COLO668 (cell line): ENCODE results near the gene BRINP2.
"Not testable (repeated sequence)": the region's sequence is repeated elsewhere in the genome, so short reads cannot be mapped to it uniquely, and the experiment has no call there.

Experiments used
- DNase-seq: peaks from one replicate; lab custom pipeline; 2025; ENCODE audit not compliant: unreplicated experiment; lab: John Stamatoyannopoulos, UW

BRINP2 gene

GRCh38 chr1:177310326-177310725, 139.6 kb downstream of the BRINP2 start:
- no peak for DNase-seq

GRCh38 chr1:177311111-177311510, 140.4 kb downstream of the BRINP2 start:
- no peak for DNase-seq

GRCh38 chr1:177311586-177311985, 140.8 kb downstream of the BRINP2 start:
- DNase-seq, result no peak

GRCh38 chr1:177315261-177315660, 144.5 kb downstream of the BRINP2 start:
- no peak for DNase-seq

GRCh38 chr1:177315761-177316160, 145.0 kb downstream of the BRINP2 start:
- DNase-seq, result no peak

GRCh38 chr1:177321434-177321833, 150.7 kb downstream of the BRINP2 start:
- DNase-seq, result not testable (repeated sequence)

- no peak for DNase-seq
These were observed 157.5 kb downstream of the BRINP2 start for GRCh38 chr1:177328251-177328650.

- no peak for DNase-seq
These were observed 159.1 kb downstream of the BRINP2 start for GRCh38 chr1:177329871-177330270.
